ENCODE data around the gene FMNL2. TPM values are rescaled to one million over a fixed set of nuclear protein-coding genes. Genes with fewer than 3 reads are reported as not detected.

Gene FMNL2
- total RNA-seq, 1 experiment from 2014 or later, result 28.1 TPM

- Histone ChIP-seq H4K20me1 (ENCODE audit: insufficient read depth) (no peaks in the 10 kb centered on the region; the same call in 1 of the 2 replicates), H3K79me2 (ENCODE audit: insufficient read depth, low read length) (no peaks in the 10 kb centered on the region), H3K4me1 (ENCODE audit: control insufficient read depth in 1 of 2, insufficient read depth in 2 of 2, low read length in 2 of 2) (peaks cover 0 to 4% of the 10 kb centered on the region in 2 experiments; a peak in 1 of 4 replicates), H3K27ac (ENCODE audit: low read depth, low read length) (no peak overlapping the region), H3K36me3 (ENCODE audit: control insufficient read depth in 1 of 2, insufficient read depth in 2 of 2, low read length in 2 of 2) (no peaks in the 10 kb centered on the region), H2AFZ (ENCODE audit: low read depth, low read length, poor library complexity, severe bottlenecking) (no peak overlapping the region), H3K9me3 (ENCODE audit: control insufficient read depth in 1 of 2, insufficient read depth in 1 of 2, low read depth in 1 of 2, low read length in 2 of 2) (no peaks in the 10 kb centered on the region), H3K4me2 (ENCODE audit: low read length) (no peak overlapping the region), H3K27me3 (ENCODE audit: insufficient read depth, low read length) (no peaks in the 10 kb centered on the region), H3K9me2 (ENCODE audit: insufficient read depth) (no peaks in the 10 kb centered on the region), H3K4me3 (replicated peaks in 1 of 2; ENCODE audit: low read depth in 1 of 2, low read length in 2 of 2) (no peak overlapping the region), H3K9ac (ENCODE audit: low read length) (no peak overlapping the region)
- RAD21 ChIA-PET (ENCODE audit: low non-redundant PET in 1 of 2, low total read pairs in 2 of 2, uncharacterized antibody in 2 of 2, unreplicated experiment in 2 of 2), result no interaction called here
- no TSS peak for BruUV-seq (replicated peaks)
- CTCF ChIA-PET, result no interaction called here
- ATAC-seq, result no peak
- POLR2A ChIA-PET, result no interaction called here
- intact Hi-C loops (cut with micrococcal nuclease), result no loop called here
- TF ChIP-seq JUND (IDR thresholded peaks at IDR 0.05) (no peak), ZBTB33 (IDR thresholded peaks at IDR 0.05; ENCODE audit: extremely low read depth, insufficient replicate concordance, low read length) (no peak), POLR2AphosphoS5 (IDR thresholded peaks at IDR 0.05; ENCODE audit: low read depth, low read length) (no peak), ZNF274 (IDR thresholded peaks at IDR 0.05; ENCODE audit: low read depth, low read length) (no peak), CEBPB (IDR thresholded peaks at IDR 0.05; ENCODE audit: low read depth) (no peak), MAX (IDR thresholded peaks at IDR 0.05) (no peak), SP1 (IDR thresholded peaks at IDR 0.05; ENCODE audit: low read depth) (no peak), ZFX (IDR thresholded peaks at IDR 0.05) (no peak), SIN3A (IDR thresholded peaks at IDR 0.05; ENCODE audit: low read depth) (no peak), ATF3 (IDR thresholded peaks at IDR 0.05) (no peak), FOSL1 (IDR thresholded peaks at IDR 0.05; ENCODE audit: low read depth) (no peak), EGR1 (IDR thresholded peaks at IDR 0.05; ENCODE audit: low read depth) (no peak), REST (IDR thresholded peaks at IDR 0.05; ENCODE audit: low read depth) (no peak), EZH2phosphoT487 (IDR thresholded peaks at IDR 0.05; ENCODE audit: borderline replicate concordance) (no peak), TCF7L2 (IDR thresholded peaks at IDR 0.05; ENCODE audit: borderline replicate concordance, extremely low read depth, insufficient read depth, insufficient read length) (no peak)
- no peak for DNase-seq (ENCODE audit: low read depth, low spot score)
Observed at GRCh38 chr2:152607793-152608300, 272.9 kb downstream of the FMNL2 start.

Measured in HCT116 (cell line).